PC-9 (cell line): Measurements from ENCODE around the gene NDUFA5. TPM values are rescaled to one million over a fixed set of nuclear protein-coding genes. Genes with fewer than 3 reads are reported as not detected.

Source experiments
- BruUV-seq: library from RNA; stranded (reverse); fragments of 400-500 nt; replicated peaks from 2 replicates; lab custom pipeline; 2021; lab: Mats Ljungman, UMichigan
- CTCF ChIA-PET: fragments of 300-600 bp; sonication (Branson Sonifier 250); formaldehyde crosslinking; loops from one replicate; lab custom pipeline; 2022; ENCODE audit warnings: antibody characterized with exemption; lab: Charles Lee
- POLR2A ChIA-PET: fragments of 300-600 bp; sonication (Branson Sonifier 250); formaldehyde crosslinking; loops from one replicate; lab custom pipeline; 2022; ENCODE audit warnings: antibody characterized with exemption; ENCODE audit not compliant: unreplicated experiment; lab: Charles Lee
- DNase-seq, 2 experiments: peaks; one replicate each; pipeline versions ENCODE4 v3.0.0 to v3.0.0-alpha.2; 2015 to 2022; ENCODE audit warnings: mixed read lengths in 1 of 2
- H2AFZ ChIP-seq: fragments of 200-600 bp; sonication (generic); 2 replicates; pipeline ENCODE4 v1.8.1; 2017; ENCODE audit warnings: antibody characterized with exemption
- H3F3A ChIP-seq: fragments of 200-600 bp; sonication (generic); 2 replicates; pipeline ENCODE4 v1.8.1; 2017; ENCODE audit warnings: antibody characterized with exemption, mild to moderate bottlenecking, low read depth; ENCODE audit not compliant: insufficient read depth
- H3K27ac ChIP-seq: fragments of 200-600 bp; sonication (generic); 2 replicates; pipeline ENCODE4 v1.6.1; 2016; ENCODE audit warnings: mixed run types
- H3K27me3 ChIP-seq: fragments of 200-600 bp; sonication (generic); 2 replicates; pipeline ENCODE4 v1.6.1; 2016; ENCODE audit warnings: low read depth, mixed run types; ENCODE audit not compliant: insufficient read depth
- H3K36me3 ChIP-seq: fragments of 200-600 bp; sonication (generic); 2 replicates; pipeline ENCODE4 v1.6.1; 2016; ENCODE audit warnings: low read depth, mixed run types
- H3K4me1 ChIP-seq: fragments of 200-600 bp; sonication (generic); replicated peaks from 2 replicates; pipeline ENCODE4 v1.6.1; 2016; ENCODE audit warnings: mixed run types; ENCODE audit not compliant: insufficient read depth
- H3K4me2 ChIP-seq: fragments of 200-600 bp; sonication (generic); 2 replicates; pipeline ENCODE4 v1.6.1; 2017; ENCODE audit warnings: mixed run types
- H3K4me3 ChIP-seq: fragments of 200-600 bp; sonication (generic); 2 replicates; pipeline ENCODE4 v1.6.1; 2016; ENCODE audit warnings: mixed run types
- H3K79me2 ChIP-seq: fragments of 200-600 bp; sonication (generic); 2 replicates; pipeline ENCODE4 v1.6.1; 2017; ENCODE audit warnings: low read depth, mixed run types
- H3K9me2 ChIP-seq: fragments of 200-600 bp; sonication (generic); 2 replicates; pipeline ENCODE4 v1.8.1; 2017; ENCODE audit warnings: mild to moderate bottlenecking; ENCODE audit not compliant: insufficient read depth
- H3K9me3 ChIP-seq: fragments of 200-600 bp; sonication (generic); 2 replicates; pipeline ENCODE4 v1.8.1; 2016; ENCODE audit warnings: low read depth; ENCODE audit not compliant: insufficient read depth
- H4K20me1 ChIP-seq: fragments of 200-600 bp; sonication (generic); 2 replicates; pipeline ENCODE4 v1.8.1; 2017; ENCODE audit not compliant: insufficient read depth
- EZH2 ChIP-seq: fragments of 200-600 bp; sonication (generic); IDR thresholded peaks from 2 replicates; pipeline ENCODE4 v1.8.0; 2017; ENCODE audit warnings: antibody characterized with exemption, low read depth
- intact Hi-C: fragments of 100-400 bp; cut with micrococcal nuclease; formaldehyde crosslinking; loops from one replicate; pipeline ENCODE4 v1.10.0; 2022; ENCODE audit not compliant: unreplicated experiment
- total RNA-seq: library from RNA; stranded (reverse); gene quantifications from 2 replicates; pipeline ENCODE4 v1.2.3, GENCODE V29; 2021
- TF ChIP-seq, protein P1 (sequence below): fragments of 200-600 bp; sonication (generic); conservative IDR thresholded peaks from 2 replicates; pipeline ENCODE4 v1.6.1; 2017; ENCODE audit warnings: mixed run types, antibody characterized with exemption, mild to moderate bottlenecking, moderate library complexity

The NDUFA5 gene
- total RNA-seq, 1 experiment from 2014 or later: 75.9 TPM

DNA sequence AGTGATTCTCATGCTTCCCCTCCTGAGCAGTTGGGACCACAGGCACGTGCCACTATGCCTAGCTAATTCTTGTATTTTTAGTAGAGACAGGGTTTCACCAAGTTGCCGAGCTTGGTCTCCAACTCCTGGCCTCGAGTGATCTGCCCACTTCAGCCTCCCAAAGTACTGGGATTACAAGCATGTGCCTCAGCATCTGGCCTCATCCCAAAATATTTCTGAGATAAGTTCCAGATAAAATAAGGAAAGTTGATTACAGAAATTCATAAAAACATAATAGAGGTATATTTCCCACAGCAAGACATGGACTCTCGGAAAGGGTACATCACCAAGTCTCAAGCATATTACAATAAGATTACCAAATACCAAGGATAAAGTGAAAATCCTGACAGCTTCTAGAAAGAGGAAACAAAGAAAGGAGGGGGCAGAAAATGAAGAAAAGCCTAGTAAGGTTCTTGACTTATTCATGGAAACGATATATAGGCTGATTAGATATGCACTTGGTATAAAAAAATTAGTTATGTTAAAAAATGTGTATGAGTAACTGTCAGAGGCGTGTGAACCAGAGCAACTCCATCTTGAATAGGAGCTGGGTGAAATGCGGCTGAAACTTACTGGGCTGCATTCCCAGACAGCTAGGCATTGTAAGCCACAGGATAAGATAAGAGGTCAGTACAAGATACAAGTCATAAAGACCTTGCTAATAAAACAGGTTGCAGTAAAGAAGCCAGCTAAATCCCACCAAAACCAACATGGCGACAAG is 58.2 kb downstream of the NDUFA5 start:
- no peak overlapping the region for H2AFZ ChIP-seq

DNA sequence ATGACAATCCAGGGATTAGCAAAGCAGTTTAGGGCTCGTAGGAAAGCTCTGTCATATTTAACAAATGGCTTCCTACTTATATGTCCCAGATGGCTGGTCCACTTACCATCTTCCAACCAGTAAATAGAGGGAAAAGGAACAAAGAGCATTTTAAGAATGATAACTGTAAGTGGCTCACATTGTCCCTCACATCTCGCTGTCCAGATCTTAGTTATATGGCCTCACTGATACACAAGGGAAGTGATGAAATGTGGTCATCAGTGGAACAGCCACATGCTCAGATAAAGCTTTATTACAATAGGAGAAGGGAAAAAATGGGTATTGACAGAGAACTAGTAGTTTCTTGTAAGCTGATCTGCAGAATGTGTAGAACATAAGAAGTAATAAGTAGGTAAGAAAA is 59.0 kb downstream of the NDUFA5 start:
- ChIA-PET CTCF (no interaction called here), POLR2A (no interaction called here)
- Histone ChIP-seq H2AFZ (0 out of 2 replicates have a peak overlapping the region, but pooled peaks have one; percentile 13), H3K4me2 (no peak overlapping the region), H3K27me3 (no peaks in the 10 kb centered on the region), H3K36me3 (no peaks in the 10 kb centered on the region), H3K4me1 (no peaks in the 10 kb centered on the region), H3K4me3 (no peak overlapping the region), H3K9me3 (no peaks in the 10 kb centered on the region), H3F3A (no peaks in the 10 kb centered on the region), H3K79me2 (no peaks in the 10 kb centered on the region), H3K9me2 (no peaks in the 10 kb centered on the region), H3K27ac (no peak overlapping the region), H4K20me1 (no peaks in the 10 kb centered on the region)
- DNase-seq: no peak
- intact Hi-C loops: loop anchor here (10.0 kb wide), 1 partner anchor 206 kb away; no protein-coding TSS in a partner anchor
- TF ChIP-seq, protein P1, sequence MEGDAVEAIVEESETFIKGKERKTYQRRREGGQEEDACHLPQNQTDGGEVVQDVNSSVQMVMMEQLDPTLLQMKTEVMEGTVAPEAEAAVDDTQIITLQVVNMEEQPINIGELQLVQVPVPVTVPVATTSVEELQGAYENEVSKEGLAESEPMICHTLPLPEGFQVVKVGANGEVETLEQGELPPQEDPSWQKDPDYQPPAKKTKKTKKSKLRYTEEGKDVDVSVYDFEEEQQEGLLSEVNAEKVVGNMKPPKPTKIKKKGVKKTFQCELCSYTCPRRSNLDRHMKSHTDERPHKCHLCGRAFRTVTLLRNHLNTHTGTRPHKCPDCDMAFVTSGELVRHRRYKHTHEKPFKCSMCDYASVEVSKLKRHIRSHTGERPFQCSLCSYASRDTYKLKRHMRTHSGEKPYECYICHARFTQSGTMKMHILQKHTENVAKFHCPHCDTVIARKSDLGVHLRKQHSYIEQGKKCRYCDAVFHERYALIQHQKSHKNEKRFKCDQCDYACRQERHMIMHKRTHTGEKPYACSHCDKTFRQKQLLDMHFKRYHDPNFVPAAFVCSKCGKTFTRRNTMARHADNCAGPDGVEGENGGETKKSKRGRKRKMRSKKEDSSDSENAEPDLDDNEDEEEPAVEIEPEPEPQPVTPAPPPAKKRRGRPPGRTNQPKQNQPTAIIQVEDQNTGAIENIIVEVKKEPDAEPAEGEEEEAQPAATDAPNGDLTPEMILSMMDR: no peak
- no peak for TF ChIP-seq EZH2
- no TSS peak for BruUV-seq

More for the DNA sequence above, 58.2 kb downstream of the NDUFA5 start:
- no peak overlapping the region for H3K4me2 ChIP-seq
- no peak for DNase-seq
- H3K9me3 ChIP-seq: no peaks in the 10 kb centered on the region
- H3K36me3 ChIP-seq: no peaks in the 10 kb centered on the region
- H3K9me2 ChIP-seq: no peaks in the 10 kb centered on the region
- BruUV-seq: no TSS peak
- intact Hi-C loops: loop anchor here (10.0 kb wide), 1 partner anchor 205 kb away; no protein-coding TSS in a partner anchor
- no peaks in the 10 kb centered on the region for H4K20me1 ChIP-seq
- H3K79me2 ChIP-seq: no peaks in the 10 kb centered on the region
- no peaks in the 10 kb centered on the region for H3K4me1 ChIP-seq
- no peak for TF ChIP-seq EZH2
- TF ChIP-seq, protein P1: no peak
- no peaks in the 10 kb centered on the region for H3F3A ChIP-seq
- POLR2A ChIA-PET: no interaction called here
- CTCF ChIA-PET: no interaction called here
- H3K27ac ChIP-seq: no peak overlapping the region
- H3K27me3 ChIP-seq: no peaks in the 10 kb centered on the region
- no peak overlapping the region for H3K4me3 ChIP-seq

DNA sequence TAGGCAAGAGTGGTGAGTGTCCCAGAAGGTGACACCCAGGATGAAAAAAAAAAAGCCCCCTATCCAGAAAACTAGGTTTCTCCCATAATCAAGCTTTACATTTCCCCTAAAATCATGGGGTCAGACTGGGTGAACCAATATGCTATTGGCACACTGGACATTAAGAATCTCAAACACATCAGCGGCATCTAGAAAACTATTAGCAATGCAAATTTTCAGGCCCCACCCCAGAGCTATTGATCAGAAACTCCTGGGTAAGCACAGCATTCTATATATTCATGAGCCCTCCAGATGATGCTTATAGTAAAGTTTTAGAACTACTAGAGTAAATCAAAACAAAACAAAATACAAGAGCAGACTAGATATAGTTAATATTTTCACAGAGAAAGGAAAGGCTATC is 59.6 kb downstream of the NDUFA5 start:
- H3K79me2 ChIP-seq: no peaks in the 10 kb centered on the region
- POLR2A ChIA-PET: no interaction called here
- no peaks in the 10 kb centered on the region for H3K9me3 ChIP-seq
- intact Hi-C loops: loop anchor here (10.0 kb wide), 1 partner anchor 207 kb away; no protein-coding TSS in a partner anchor
- H3K9me2 ChIP-seq: no peaks in the 10 kb centered on the region
- no peak overlapping the region for H3K4me2 ChIP-seq
- CTCF ChIA-PET: no interaction called here
- H3K27me3 ChIP-seq: no peaks in the 10 kb centered on the region
- no peak overlapping the region for H3K4me3 ChIP-seq
- H2AFZ ChIP-seq: no peak overlapping the region
- H4K20me1 ChIP-seq: no peaks in the 10 kb centered on the region
- DNase-seq: no peak
- H3K36me3 ChIP-seq: no peaks in the 10 kb centered on the region
- H3K27ac ChIP-seq: no peak overlapping the region
- no TSS peak for BruUV-seq
- H3F3A ChIP-seq: no peaks in the 10 kb centered on the region
- no peak for TF ChIP-seq EZH2
- TF ChIP-seq, protein P1: no peak
- no peaks in the 10 kb centered on the region for H3K4me1 ChIP-seq
